Mesendoderm (in vitro differentiated cells): ENCODE measurements around the gene OR1I1.

Experiments used
- DNase-seq: peaks from one replicate; pipeline ENCODE4 v3.0.0; 2013
- H2AK5ac ChIP-seq: 2 replicates; pipeline ENCODE4 v1.6.1; 2013; ENCODE audit warnings: low read length, inconsistent platforms
- H2BK120ac ChIP-seq: 2 replicates; pipeline ENCODE4 v1.6.1; 2013; ENCODE audit warnings: low read depth, mild to moderate bottlenecking, low read length, moderate library complexity, mixed read lengths
- H2BK15ac ChIP-seq: replicated peaks from 2 replicates; pipeline ENCODE4 v1.6.1; 2013; ENCODE audit warnings: low read depth, mild to moderate bottlenecking, moderate library complexity
- H2BK5ac ChIP-seq: 2 replicates; pipeline ENCODE4 v1.6.1; 2013; ENCODE audit warnings: low read length, inconsistent platforms
- H3K18ac ChIP-seq: 2 replicates; pipeline ENCODE4 v1.6.1; 2013; ENCODE audit warnings: mild to moderate bottlenecking, low read length, mixed read lengths
- H3K23ac ChIP-seq: one replicate; pipeline ENCODE4 v1.6.1; 2013; ENCODE audit warnings: low read length
- H3K27ac ChIP-seq: 2 replicates; pipeline ENCODE4 v1.5.1; 2013; ENCODE audit warnings: low read depth, mild to moderate bottlenecking, inconsistent platforms, low read length, moderate library complexity
- H3K27me3 ChIP-seq: 2 replicates; pipeline ENCODE4 v1.6.1; 2013; ENCODE audit warnings: low read length, control low read depth, mild to moderate bottlenecking, inconsistent platforms; ENCODE audit not compliant: insufficient read depth, poor library complexity
- H3K36me3 ChIP-seq: 2 replicates; pipeline ENCODE4 v1.6.1; 2013; ENCODE audit warnings: low read length, inconsistent platforms; ENCODE audit not compliant: control insufficient read depth, insufficient read depth
- H3K4ac ChIP-seq: one replicate; pipeline ENCODE4 v1.6.1; 2013; ENCODE audit warnings: low read depth, mild to moderate bottlenecking, low read length, moderate library complexity
- H3K4me1 ChIP-seq: 2 replicates; pipeline ENCODE4 v1.6.1; 2013; ENCODE audit warnings: low read depth, low read length, inconsistent platforms; ENCODE audit not compliant: control insufficient read depth
- H3K4me2 ChIP-seq: 2 replicates; pipeline ENCODE4 v1.6.1; 2013; ENCODE audit warnings: low read length
- H3K4me3 ChIP-seq: 2 replicates; pipeline ENCODE4 v1.5.1; 2013; ENCODE audit warnings: mild to moderate bottlenecking, low read length
- H3K56ac ChIP-seq: one replicate; pipeline ENCODE4 v1.6.1; 2013; ENCODE audit warnings: low read length
- H3K79me1 ChIP-seq: 2 replicates; pipeline ENCODE4 v1.6.1; 2013; ENCODE audit warnings: low read length, inconsistent platforms
- H3K79me2 ChIP-seq: 2 replicates; pipeline ENCODE4 v1.6.1; 2013; ENCODE audit warnings: mild to moderate bottlenecking, low read length; ENCODE audit not compliant: control insufficient read depth, insufficient read depth
- H3K9ac ChIP-seq: 2 replicates; pipeline ENCODE4 v1.6.1; 2013; ENCODE audit warnings: low read length, inconsistent platforms
- H4K5ac ChIP-seq: one replicate; pipeline ENCODE4 v1.6.1; 2013; ENCODE audit warnings: low read length
- H4K8ac ChIP-seq: one replicate; pipeline ENCODE4 v1.6.1; 2013; ENCODE audit warnings: low read depth, mild to moderate bottlenecking, control low read depth, low read length, moderate library complexity
- WGBS: extraction: QIAGEN DNeasy Blood & Tissue Kit; methylation state at CpG from one replicate; pipeline ENCODE4 v1.1.7; 2013; ENCODE audit warnings: low lambda C conversion rate, missing lambda C conversion rate; ENCODE audit not compliant: insufficient coverage; ENCODE audit errors: extremely low coverage; 5-methylcytosine and 5-hydroxymethylcytosine counted together

The OR1I1 gene

GRCh38 chr19:15099017-15099582 lies 17.1 kb downstream of the OR1I1 start:
- Histone ChIP-seq H2BK5ac (no peak overlapping the region), H3K4ac (no peak overlapping the region), H3K36me3 (no peaks in the 10 kb centered on the region), H3K23ac (no peak overlapping the region), H3K18ac (no peak overlapping the region), H3K27me3 (no peaks in the 10 kb centered on the region), H3K4me1 (no peaks in the 10 kb centered on the region), H4K5ac (no peak overlapping the region), H3K4me2 (no peak overlapping the region), H3K56ac (no peak overlapping the region), H4K8ac (no peak overlapping the region), H2BK15ac (no peak overlapping the region), H2BK120ac (no peak overlapping the region), H2AK5ac (no peak overlapping the region), H3K4me3 (no peak overlapping the region), H3K79me2 (no peaks in the 10 kb centered on the region), H3K79me1 (no peaks in the 10 kb centered on the region), H3K9ac (no peak overlapping the region), H3K27ac (no peak overlapping the region)
- no CpG with 5 or more reads among the region's 3 CpGs for WGBS
- DNase-seq = no peak

- no peak overlapping the region for H3K4me2 ChIP-seq
- H4K5ac ChIP-seq = no peak overlapping the region
- no peaks in the 10 kb centered on the region for H3K79me2 ChIP-seq
- H2AK5ac ChIP-seq = no peak overlapping the region
- no peaks in the 10 kb centered on the region for H3K36me3 ChIP-seq
- no peak overlapping the region for H3K18ac ChIP-seq
- H3K23ac ChIP-seq = no peak overlapping the region
- H3K4me3 ChIP-seq = no peak overlapping the region
- no peak overlapping the region for H2BK15ac ChIP-seq
- no CpG with 5 or more reads among the region's 3 CpGs for WGBS
- no peak overlapping the region for H2BK5ac ChIP-seq
- no peaks in the 10 kb centered on the region for H3K27me3 ChIP-seq
- H3K4me1 ChIP-seq = no peaks in the 10 kb centered on the region
- H4K8ac ChIP-seq = no peak overlapping the region
- H2BK120ac ChIP-seq = no peak overlapping the region
- no peak overlapping the region for H3K4ac ChIP-seq
- H3K9ac ChIP-seq = no peak overlapping the region
- no peak overlapping the region for H3K27ac ChIP-seq
- no peaks in the 10 kb centered on the region for H3K79me1 ChIP-seq
- DNase-seq = peak; percentile 75
- no peak overlapping the region for H3K56ac ChIP-seq
These were observed 19.6 kb downstream of the OR1I1 start for GRCh38 chr19:15101479-15102082.

- Histone ChIP-seq H3K36me3 (no peaks in the 10 kb centered on the region), H3K4me1 (peaks cover 4% of the 10 kb centered on the region), H3K27ac (no peak overlapping the region), H2BK120ac (no peak overlapping the region), H3K79me1 (peaks cover 6% of the 10 kb centered on the region), H3K4ac (no peak overlapping the region), H3K27me3 (no peaks in the 10 kb centered on the region), H3K23ac (no peak overlapping the region), H3K4me3 (no peak overlapping the region), H2BK5ac (no peak overlapping the region), H2AK5ac (no peak overlapping the region), H3K9ac (no peak overlapping the region), H4K5ac (no peak overlapping the region), H3K79me2 (no peaks in the 10 kb centered on the region), H3K56ac (no peak overlapping the region), H4K8ac (no peak overlapping the region), H3K18ac (no peak overlapping the region), H3K4me2 (no peak overlapping the region), H2BK15ac (no peak overlapping the region)
- DNase-seq = no peak
- no CpG with 5 or more reads among the region's 1 CpG for WGBS
These were observed 22.0 kb downstream of the OR1I1 start for GRCh38 chr19:15104003-15104402.

GRCh38 chr19:15104411-15104810 lies 22.4 kb downstream of the OR1I1 start:
- Histone ChIP-seq H3K9ac (no peak overlapping the region), H3K27me3 (no peaks in the 10 kb centered on the region), H3K4me3 (no peak overlapping the region), H3K4ac (no peak overlapping the region), H3K23ac (no peak overlapping the region), H3K4me1 (peaks cover 4% of the 10 kb centered on the region), H3K79me2 (no peaks in the 10 kb centered on the region), H3K27ac (no peak overlapping the region), H3K18ac (no peak overlapping the region), H3K56ac (no peak overlapping the region), H4K8ac (no peak overlapping the region), H2BK120ac (no peak overlapping the region), H3K79me1 (peaks cover 6% of the 10 kb centered on the region), H2BK15ac (no peak overlapping the region), H2AK5ac (no peak overlapping the region), H3K4me2 (no peak overlapping the region), H2BK5ac (no peak overlapping the region), H4K5ac (no peak overlapping the region), H3K36me3 (no peaks in the 10 kb centered on the region)
- no peak for DNase-seq
- no CpG with 5 or more reads among the region's 1 CpG for WGBS

- no peak for DNase-seq
- no peak overlapping the region for H3K4me3 ChIP-seq
- H3K9ac ChIP-seq = no peak overlapping the region
- H4K8ac ChIP-seq = no peak overlapping the region
- H2BK15ac ChIP-seq = no peak overlapping the region
- H3K4me2 ChIP-seq = no peak overlapping the region
- peaks cover 4% of the 10 kb centered on the region for H3K4me1 ChIP-seq
- H3K18ac ChIP-seq = no peak overlapping the region
- H3K79me1 ChIP-seq = peaks cover 6% of the 10 kb centered on the region
- no peak overlapping the region for H2BK120ac ChIP-seq
- no peak overlapping the region for H3K4ac ChIP-seq
- H2AK5ac ChIP-seq = no peak overlapping the region
- no CpG with 5 or more reads among the region's 3 CpGs for WGBS
- no peaks in the 10 kb centered on the region for H3K36me3 ChIP-seq
- H3K27me3 ChIP-seq = no peaks in the 10 kb centered on the region
- no peaks in the 10 kb centered on the region for H3K79me2 ChIP-seq
- no peak overlapping the region for H3K27ac ChIP-seq
- no peak overlapping the region for H4K5ac ChIP-seq
- H3K23ac ChIP-seq = no peak overlapping the region
- H2BK5ac ChIP-seq = no peak overlapping the region
- H3K56ac ChIP-seq = no peak overlapping the region
These were observed 23.0 kb downstream of the OR1I1 start for GRCh38 chr19:15105044-15105443.
